ENCODE results near the gene TMEM109.

Gene TMEM109

GRCh38 chr11:60872124-60872960, 41.6 kb upstream of the TMEM109 start:
- no peak for DNase-seq
- no peaks in the 10 kb centered on the region for H3K9me3 ChIP-seq

GRCh38 chr11:60872961-60873524, 40.9 kb upstream of the TMEM109 start:
- no peak overlapping the region for H3K4me3 ChIP-seq (ENCODE audit: low read depth, low read length)
- no peak for DNase-seq
- TF ChIP-seq CTCF (IDR thresholded peaks at IDR 0.05; ENCODE audit: low read depth, low read length), result no peak
- no peaks in the 10 kb centered on the region for H3K36me3 ChIP-seq
- no peaks in the 10 kb centered on the region for H3K4me1 ChIP-seq
- no peaks in the 10 kb centered on the region for H3K27me3 ChIP-seq
- no peaks in the 10 kb centered on the region for H3K9me3 ChIP-seq

More at GRCh38 chr11:60872124-60872960, 41.6 kb upstream of the TMEM109 start:
- H3K36me3 ChIP-seq, result no peaks in the 10 kb centered on the region
- no peak for TF ChIP-seq CTCF (IDR thresholded peaks at IDR 0.05; ENCODE audit: low read depth, low read length)
- no peaks in the 10 kb centered on the region for H3K27me3 ChIP-seq
- H3K4me1 ChIP-seq, result no peaks in the 10 kb centered on the region
- H3K4me3 ChIP-seq (ENCODE audit: low read depth, low read length), result no peak overlapping the region

- H3K4me3 ChIP-seq (ENCODE audit: low read depth, low read length), result no peak overlapping the region
- no peaks in the 10 kb centered on the region for H3K27me3 ChIP-seq
- TF ChIP-seq CTCF (IDR thresholded peaks at IDR 0.05; ENCODE audit: low read depth, low read length), result no peak
- no peak for DNase-seq
- H3K9me3 ChIP-seq, result no peaks in the 10 kb centered on the region
- H3K4me1 ChIP-seq, result no peaks in the 10 kb centered on the region
- H3K36me3 ChIP-seq, result no peaks in the 10 kb centered on the region
Measured at GRCh38 chr11:60873533-60873932, 40.4 kb upstream of the TMEM109 start.

GRCh38 chr11:60874421-60875365, 39.3 kb upstream of the TMEM109 start:
- Histone ChIP-seq H3K4me3 (ENCODE audit: low read depth, low read length) (no peak overlapping the region), H3K27me3 (no peaks in the 10 kb centered on the region), H3K9me3 (no peaks in the 10 kb centered on the region), H3K36me3 (no peaks in the 10 kb centered on the region), H3K4me1 (no peaks in the 10 kb centered on the region)
- DNase-seq, result no peak
- no peak for TF ChIP-seq CTCF (IDR thresholded peaks at IDR 0.05; ENCODE audit: low read depth, low read length)

GRCh38 chr11:60875366-60876167, 38.4 kb upstream of the TMEM109 start:
- Histone ChIP-seq H3K9me3 (no peaks in the 10 kb centered on the region), H3K4me3 (ENCODE audit: low read depth, low read length) (no peak overlapping the region), H3K27me3 (no peaks in the 10 kb centered on the region), H3K4me1 (no peaks in the 10 kb centered on the region), H3K36me3 (no peaks in the 10 kb centered on the region)
- DNase-seq, result no peak
- no peak for TF ChIP-seq CTCF (IDR thresholded peaks at IDR 0.05; ENCODE audit: low read depth, low read length)
